Astrocyte (in vitro differentiated cells and primary cell): ENCODE results near the gene SRGAP1. TPM values are rescaled to one million over a fixed set of nuclear protein-coding genes. Genes with fewer than 3 reads are reported as not detected.

ENCODE experiments used
- DNase-seq: peaks from one replicate; pipeline ENCODE4 v3.0.0-alpha.2; 2010; ENCODE audit warnings: low read depth
- FAIRE-seq: peaks from 2 replicates; lab custom pipeline; 2011; peaks lifted over from hg19 to GRCh38; lab: Jason Lieb, UNC
- H2AFZ ChIP-seq: 2 replicates; pipeline ENCODE4 v1.6.0; 2012; ENCODE audit warnings: low read depth, low read length, inconsistent platforms
- H3K27ac ChIP-seq: 2 replicates; pipeline ENCODE4 v1.5.1; 2011; ENCODE audit warnings: low read depth, low read length, inconsistent platforms
- H3K27me3 ChIP-seq: 2 replicates; pipeline ENCODE4 v1.6.0; 2011; ENCODE audit warnings: low read length, inconsistent platforms; ENCODE audit not compliant: insufficient read depth
- H3K36me3 ChIP-seq: 2 replicates; pipeline ENCODE4 v1.5.1; 2011; ENCODE audit warnings: low read length, inconsistent platforms; ENCODE audit not compliant: insufficient read depth
- H3K4me1 ChIP-seq: 2 replicates; pipeline ENCODE4 v1.5.1; 2011; ENCODE audit warnings: low read length, inconsistent platforms; ENCODE audit not compliant: insufficient read depth
- H3K4me2 ChIP-seq: 2 replicates; pipeline ENCODE4 v1.6.0; 2012; ENCODE audit warnings: low read length, inconsistent platforms
- H3K4me3 ChIP-seq: 2 replicates; pipeline ENCODE4 v1.5.1; 2011; ENCODE audit warnings: low read depth, mild to moderate bottlenecking, low read length, inconsistent platforms; ENCODE audit not compliant: insufficient read depth
- H3K79me2 ChIP-seq: 2 replicates; pipeline ENCODE4 v1.6.0; 2012; ENCODE audit warnings: mild to moderate bottlenecking, low read length, inconsistent platforms; ENCODE audit not compliant: insufficient read depth
- H3K9ac ChIP-seq: 2 replicates; pipeline ENCODE4 v1.6.0; 2012; ENCODE audit warnings: mild to moderate bottlenecking, low read length, inconsistent platforms
- H3K9me3 ChIP-seq: 2 replicates; pipeline ENCODE4 v1.5.1; 2012; ENCODE audit warnings: low read depth, mild to moderate bottlenecking, low read length, inconsistent platforms; ENCODE audit not compliant: insufficient read depth
- H4K20me1 ChIP-seq: 2 replicates; pipeline ENCODE4 v1.6.0; 2012; ENCODE audit warnings: low read length, inconsistent platforms; ENCODE audit not compliant: insufficient read depth
- H3K27ac Mint-ChIP-seq: one replicate; pipeline ENCODE4 v1.8.0; 2021; ENCODE audit warnings: mild to moderate bottlenecking, mixed read lengths; ENCODE audit not compliant: unreplicated experiment
- H3K27me3 Mint-ChIP-seq: one replicate; pipeline ENCODE4 v1.8.0; 2021; ENCODE audit warnings: low read depth, mixed read lengths; ENCODE audit not compliant: unreplicated experiment
- H3K36me3 Mint-ChIP-seq: one replicate; pipeline ENCODE4 v1.8.0; 2021; ENCODE audit warnings: low read depth, mixed read lengths; ENCODE audit not compliant: unreplicated experiment
- H3K4me1 Mint-ChIP-seq: one replicate; pipeline ENCODE4 v1.8.0; 2021; ENCODE audit warnings: low read depth, mixed read lengths; ENCODE audit not compliant: unreplicated experiment
- H3K4me3 Mint-ChIP-seq: one replicate; pipeline ENCODE4 v1.8.0; 2021; ENCODE audit warnings: mild to moderate bottlenecking, moderate library complexity, mixed read lengths; ENCODE audit not compliant: unreplicated experiment
- H3K9me3 Mint-ChIP-seq: one replicate; pipeline ENCODE4 v1.8.0; 2021; ENCODE audit warnings: mild to moderate bottlenecking, mixed read lengths; ENCODE audit not compliant: unreplicated experiment
- CTCF ChIP-seq: IDR thresholded peaks from 2 replicates; pipeline ENCODE4 v1.5.1; 2011; ENCODE audit warnings: low read depth, mild to moderate bottlenecking, inconsistent platforms, low read length, moderate library complexity; ENCODE audit not compliant: insufficient read depth
- EZH2 ChIP-seq: IDR thresholded peaks from 2 replicates; pipeline ENCODE4 v1.6.1; 2012; ENCODE audit warnings: mild to moderate bottlenecking, low read length, inconsistent platforms; ENCODE audit not compliant: insufficient read depth
- total RNA-seq: library from RNA; stranded (reverse); gene quantifications from 2 replicates; pipeline ENCODE4 v1.2.1, GENCODE V29; 2021

Gene SRGAP1
- total RNA-seq, 1 donor from 2014 or later: 15.2 TPM

GRCh38 chr12:64064706-64065105 is 220.2 kb downstream of the SRGAP1 start:
- TF ChIP-seq CTCF (no peak), EZH2 (no peak)

DNA sequence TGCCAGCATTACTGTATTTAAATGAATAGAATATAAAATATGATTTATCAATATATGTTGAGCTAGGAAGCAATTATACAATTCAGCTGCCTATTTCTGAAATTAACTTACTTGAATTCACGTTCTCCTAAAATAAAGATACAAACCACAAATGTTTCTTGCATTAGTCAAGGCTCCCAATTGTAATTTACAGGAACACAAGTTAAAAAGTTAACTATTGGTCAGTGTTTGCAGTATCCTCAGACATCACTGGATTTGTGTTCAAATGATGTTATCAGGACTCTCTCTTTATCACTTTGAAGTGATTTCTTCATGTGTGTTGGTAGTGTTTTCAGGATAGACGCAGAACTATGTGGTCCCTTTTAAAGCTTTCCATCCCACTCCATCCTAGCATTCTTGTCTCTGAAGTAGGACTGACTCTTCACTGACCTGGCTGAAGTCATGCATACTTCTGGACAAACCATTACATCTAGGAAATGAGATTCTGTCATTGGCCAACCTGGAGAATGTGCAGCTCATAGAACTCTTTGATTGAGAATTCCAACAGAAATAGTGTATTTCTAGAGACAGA is 221.5 kb downstream of the SRGAP1 start:
- H3K36me3 ChIP-seq: no peaks in the 10 kb centered on the region
- FAIRE-seq (no peak), DNase-seq (no peak)
- Mint-ChIP-seq H3K36me3 (peaks cover 4% of the 10 kb centered on the region), H3K27ac (no peak overlapping the region), H3K9me3 (no peaks in the 10 kb centered on the region), H3K4me1 (peaks cover 12% of the 10 kb centered on the region), H3K27me3 (no peaks in the 10 kb centered on the region), H3K4me3 (no peak overlapping the region)
- H3K9ac ChIP-seq: no peak overlapping the region
- H3K9me3 ChIP-seq: no peaks in the 10 kb centered on the region
- no peaks in the 10 kb centered on the region for H3K27me3 ChIP-seq
- no peak overlapping the region for H3K4me3 ChIP-seq
- H3K79me2 ChIP-seq: no peaks in the 10 kb centered on the region
- peaks cover 7% of the 10 kb centered on the region for H3K4me1 ChIP-seq
- no peak overlapping the region for H2AFZ ChIP-seq
- H3K4me2 ChIP-seq: peak overlapping the region; percentile 34
- peak overlapping the region; percentile 2 for H3K27ac ChIP-seq
- TF ChIP-seq CTCF: no peak
- no peak for TF ChIP-seq EZH2
- H4K20me1 ChIP-seq: no peaks in the 10 kb centered on the region

More at GRCh38 chr12:64064706-64065105, 220.2 kb downstream of the SRGAP1 start:
- peaks cover 12% of the 10 kb centered on the region for H3K4me1 Mint-ChIP-seq
- Histone ChIP-seq H2AFZ (no peak overlapping the region), H3K9me3 (no peaks in the 10 kb centered on the region), H3K9ac (no peak overlapping the region), H3K36me3 (no peaks in the 10 kb centered on the region), H3K27me3 (no peaks in the 10 kb centered on the region), H4K20me1 (no peaks in the 10 kb centered on the region), H3K27ac (no peak overlapping the region), H3K4me3 (no peak overlapping the region), H3K4me2 (no peak overlapping the region), H3K4me1 (peaks cover 7% of the 10 kb centered on the region), H3K79me2 (no peaks in the 10 kb centered on the region)
- no peaks in the 10 kb centered on the region for H3K9me3 Mint-ChIP-seq
- H3K27ac Mint-ChIP-seq: peak overlapping the region; percentile 12
- no peak overlapping the region for H3K4me3 Mint-ChIP-seq
- DNase-seq (no peak), FAIRE-seq (no peak)
- H3K27me3 Mint-ChIP-seq: no peaks in the 10 kb centered on the region
- H3K36me3 Mint-ChIP-seq: peaks cover 4% of the 10 kb centered on the region

DNA sequence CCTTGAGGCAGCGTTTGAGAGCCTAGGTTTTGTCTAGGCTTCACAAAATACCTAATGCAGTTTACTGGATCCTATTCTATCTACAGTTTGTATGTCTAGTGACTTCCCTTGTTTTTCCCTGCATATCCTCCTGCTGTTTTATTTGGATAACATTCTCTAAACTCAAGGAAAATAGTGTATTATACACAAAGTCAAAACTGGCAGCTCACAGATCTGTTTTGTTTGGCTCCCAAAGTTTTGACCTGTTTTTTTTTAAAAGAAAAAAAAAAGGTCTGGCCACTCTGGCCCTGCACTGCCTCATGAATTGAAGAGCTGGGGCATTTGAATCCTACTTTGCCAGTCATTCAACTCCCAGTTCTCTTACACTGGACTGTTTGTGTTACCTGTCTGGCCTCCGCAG is 222.3 kb downstream of the SRGAP1 start:
- no peaks in the 10 kb centered on the region for H3K79me2 ChIP-seq
- no peaks in the 10 kb centered on the region for H3K27me3 Mint-ChIP-seq
- no peak overlapping the region for H3K4me3 ChIP-seq
- no peak for FAIRE-seq
- no peak for DNase-seq
- H3K36me3 ChIP-seq: no peaks in the 10 kb centered on the region
- no peak overlapping the region for H3K27ac ChIP-seq
- peaks cover 4% of the 10 kb centered on the region for H3K36me3 Mint-ChIP-seq
- no peak overlapping the region for H3K4me3 Mint-ChIP-seq
- H4K20me1 ChIP-seq: no peaks in the 10 kb centered on the region
- no peak overlapping the region for H2AFZ ChIP-seq
- no peaks in the 10 kb centered on the region for H3K27me3 ChIP-seq
- no peak overlapping the region for H3K4me2 ChIP-seq
- H3K9me3 ChIP-seq: no peaks in the 10 kb centered on the region
- no peak overlapping the region for H3K27ac Mint-ChIP-seq
- H3K9me3 Mint-ChIP-seq: no peaks in the 10 kb centered on the region
- peaks cover 12% of the 10 kb centered on the region for H3K4me1 Mint-ChIP-seq
- no peak for TF ChIP-seq CTCF
- no peak for TF ChIP-seq EZH2
- H3K4me1 ChIP-seq: peaks cover 7% of the 10 kb centered on the region
- H3K9ac ChIP-seq: no peak overlapping the region
